ENCODE data around the gene PROS1.
A peak's percentile ranks its signal among the peaks of the same experiment; 100 is the strongest.
"Not testable (repeated sequence)": the region's sequence is repeated elsewhere in the genome, so short reads cannot be mapped to it uniquely, and the experiment has no call there.

Gene PROS1

DNA sequence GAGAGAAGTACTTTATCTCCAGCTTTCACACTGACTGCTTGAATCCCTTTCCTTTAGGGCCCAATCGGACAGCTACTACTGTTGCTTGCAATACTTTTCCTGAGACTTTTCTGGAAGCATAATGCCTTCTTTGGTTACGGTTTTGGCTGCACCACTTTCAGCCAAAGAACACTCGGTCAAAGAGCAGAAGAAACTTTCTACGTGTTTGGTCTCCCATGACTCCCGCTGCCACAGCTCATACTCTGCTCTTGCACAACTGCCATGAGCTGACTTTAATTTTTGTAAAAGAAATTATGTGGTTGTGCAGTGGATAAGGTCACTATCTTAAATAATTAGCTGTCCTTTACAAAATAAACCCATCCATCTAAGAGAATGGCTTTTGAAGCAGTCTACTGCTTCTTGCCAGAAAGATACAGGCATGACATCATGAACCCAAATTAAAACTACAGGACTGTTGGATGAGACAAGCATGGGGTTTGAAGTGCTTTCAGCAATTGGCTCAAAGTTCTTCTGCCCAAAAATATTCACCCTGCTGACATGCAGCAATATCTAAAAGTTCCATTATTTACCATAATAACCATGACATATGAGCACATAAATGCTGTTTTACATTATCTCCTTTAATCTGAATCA, 42.0 kb downstream of the PROS1 start:
- DNase-seq (ENCODE audit: insufficient read length, low spot score) (no peak), FAIRE-seq (no peak)
- TF ChIP-seq POLR2A (IDR thresholded peaks at IDR 0.05; ENCODE audit: low read depth, low read length) = no peak
- no peak for TF ChIP-seq PAX5 (IDR thresholded peaks at IDR 0.05; ENCODE audit: insufficient read depth, low read length, severe bottlenecking)
- no peak for TF ChIP-seq POU2F2 (IDR thresholded peaks at IDR 0.05; ENCODE audit: low read depth, low read length)
- no peak for TF ChIP-seq TAF1 (IDR thresholded peaks at IDR 0.05; ENCODE audit: low read depth, low read length)
- TF ChIP-seq POLR2AphosphoS5 (IDR thresholded peaks at IDR 0.05; ENCODE audit: low read depth, low read length) = no peak

DNA sequence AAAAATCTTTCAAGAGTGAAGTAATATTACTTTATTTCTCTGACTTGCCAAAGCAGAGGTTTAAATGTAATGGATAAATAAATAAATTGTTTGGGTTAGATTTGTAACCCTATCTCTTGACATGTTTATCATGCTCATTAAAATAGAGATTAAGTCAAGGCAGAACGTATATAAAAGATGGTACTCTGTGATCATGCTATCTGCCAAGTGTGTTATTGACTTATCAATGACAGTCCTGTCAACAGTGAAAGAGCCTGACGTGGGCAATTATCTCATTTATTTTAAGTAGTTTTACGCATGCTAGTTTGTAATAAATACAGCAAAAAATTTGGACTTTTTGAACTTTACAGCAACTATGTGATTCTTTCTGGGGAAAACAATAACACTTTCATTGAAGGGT, 43.7 kb downstream of the PROS1 start:
- TF ChIP-seq POLR2AphosphoS5 (IDR thresholded peaks at IDR 0.05; ENCODE audit: low read depth, low read length) (no peak), PAX5 (IDR thresholded peaks at IDR 0.05; ENCODE audit: insufficient read depth, low read length, severe bottlenecking) (no peak), POLR2A (IDR thresholded peaks at IDR 0.05; ENCODE audit: low read depth, low read length) (no peak), POU2F2 (IDR thresholded peaks at IDR 0.05; ENCODE audit: low read depth, low read length) (no peak), SPI1 (IDR thresholded peaks at IDR 0.05; ENCODE audit: low read depth, low read length) (no peak)
- FAIRE-seq (no peak), DNase-seq (ENCODE audit: insufficient read length, low spot score) (no peak)

DNA sequence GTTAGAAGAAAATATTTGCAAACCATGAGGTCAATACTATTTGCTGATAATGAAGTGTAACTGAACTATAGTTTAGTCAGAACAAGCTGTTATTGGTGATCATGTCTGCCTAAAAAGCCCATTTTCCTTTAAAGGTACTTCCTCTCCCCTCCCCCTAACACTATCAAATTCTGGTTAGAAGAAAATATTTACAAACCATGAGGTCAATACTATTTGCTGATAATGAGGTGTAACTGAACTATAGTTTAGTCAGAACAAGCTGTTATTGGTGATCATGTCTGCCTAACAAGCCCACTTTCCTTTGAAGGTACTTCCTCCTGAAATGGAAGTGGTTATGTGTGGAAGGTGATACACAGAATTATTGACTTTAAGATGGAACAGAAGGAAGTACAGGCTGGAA, 46.9 kb downstream of the PROS1 start:
- DNase-seq (ENCODE audit: insufficient read length, low spot score) (no peak), FAIRE-seq (peak; percentile 72)
- TF ChIP-seq POLR2A (IDR thresholded peaks at IDR 0.05; ENCODE audit: low read depth, low read length) (no peak), SPI1 (IDR thresholded peaks at IDR 0.05; ENCODE audit: low read depth, low read length) (no peak), TAF1 (IDR thresholded peaks at IDR 0.05; ENCODE audit: low read depth, low read length) (no peak), POLR2AphosphoS5 (IDR thresholded peaks at IDR 0.05; ENCODE audit: low read depth, low read length) (no peak), PAX5 (IDR thresholded peaks at IDR 0.05; ENCODE audit: insufficient read depth, low read length, severe bottlenecking) (no peak)

DNA sequence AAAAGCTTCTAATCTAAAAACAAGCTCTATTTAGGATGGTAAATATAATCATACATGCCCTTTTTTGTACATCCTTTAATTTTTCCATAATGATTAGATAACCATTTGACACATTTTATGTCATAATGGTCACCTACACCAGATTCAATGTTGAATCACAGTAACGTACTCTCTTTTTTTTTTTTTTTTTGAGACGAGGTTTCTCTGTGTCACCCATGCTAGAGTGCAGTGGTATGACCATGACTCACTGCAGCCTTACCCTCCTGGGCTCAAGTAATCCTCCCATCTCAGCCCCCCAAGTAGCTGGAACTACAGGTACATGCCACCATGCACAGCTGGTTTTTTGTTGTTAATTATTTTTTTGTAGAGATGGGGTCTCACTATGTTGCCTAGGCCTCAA, 49.2 kb downstream of the PROS1 start:
- FAIRE-seq (no peak), DNase-seq (ENCODE audit: insufficient read length, low spot score) (no peak)
- TF ChIP-seq SPI1 (IDR thresholded peaks at IDR 0.05; ENCODE audit: low read depth, low read length) = no peak
- TF ChIP-seq TAF1 (IDR thresholded peaks at IDR 0.05; ENCODE audit: low read depth, low read length) = no peak
- TF ChIP-seq POU2F2 (IDR thresholded peaks at IDR 0.05; ENCODE audit: low read depth, low read length) = no peak
- no peak for TF ChIP-seq POLR2AphosphoS5 (IDR thresholded peaks at IDR 0.05; ENCODE audit: low read depth, low read length)
- no peak for TF ChIP-seq POLR2A (IDR thresholded peaks at IDR 0.05; ENCODE audit: low read depth, low read length)
- no peak for TF ChIP-seq PAX5 (IDR thresholded peaks at IDR 0.05; ENCODE audit: insufficient read depth, low read length, severe bottlenecking)

DNA sequence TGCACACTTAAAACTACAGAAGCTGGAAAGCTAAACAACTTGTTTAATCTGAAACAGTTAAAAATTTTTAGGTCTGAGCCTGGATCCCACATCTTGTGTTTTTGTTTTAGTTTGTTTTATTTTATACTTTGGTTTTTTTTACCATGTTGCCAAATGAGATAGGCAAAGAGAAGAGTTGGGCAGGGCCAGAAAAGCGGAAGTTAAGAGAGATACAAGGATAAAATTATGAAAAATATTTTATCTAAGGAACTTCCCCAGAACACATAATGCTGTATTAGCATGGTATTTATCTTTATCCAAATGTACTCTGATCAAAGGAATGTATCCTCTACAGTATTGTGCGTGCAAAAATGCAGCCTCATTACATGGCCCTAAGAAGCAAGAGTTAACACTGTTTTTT, 50.7 kb downstream of the PROS1 start:
- FAIRE-seq (no peak), DNase-seq (ENCODE audit: insufficient read length, low spot score) (no peak)
- TF ChIP-seq POLR2AphosphoS5 (IDR thresholded peaks at IDR 0.05; ENCODE audit: low read depth, low read length) (no peak), PAX5 (IDR thresholded peaks at IDR 0.05; ENCODE audit: insufficient read depth, low read length, severe bottlenecking) (no peak)

DNA sequence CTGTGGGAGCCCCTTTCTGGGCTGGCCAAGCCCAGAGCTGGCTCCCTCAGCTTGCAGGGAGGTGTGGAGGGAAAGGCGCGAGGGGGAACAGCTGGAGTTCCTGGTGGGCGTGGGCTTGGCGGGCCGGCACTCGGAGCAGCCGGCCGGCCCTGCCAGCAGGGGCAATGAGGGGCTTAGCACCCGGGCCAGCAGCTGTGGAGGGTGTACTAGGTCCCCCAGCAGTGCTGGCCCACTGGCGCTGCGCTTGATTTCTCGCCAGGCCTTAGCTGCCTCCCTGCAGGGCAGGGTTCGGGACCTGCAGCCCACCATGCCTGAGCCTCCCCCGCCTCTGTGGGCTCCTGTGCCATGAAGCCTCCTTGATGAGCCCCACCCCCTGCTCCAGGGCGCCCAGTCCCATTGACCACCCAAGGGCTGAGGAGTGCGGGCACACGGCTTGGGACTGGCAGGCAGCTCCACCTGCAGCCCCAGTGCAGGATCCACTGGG, 56.1 kb downstream of the PROS1 start:
- FAIRE-seq; DNase-seq (ENCODE audit: insufficient read length, low spot score): not testable (repeated sequence)

DNA sequence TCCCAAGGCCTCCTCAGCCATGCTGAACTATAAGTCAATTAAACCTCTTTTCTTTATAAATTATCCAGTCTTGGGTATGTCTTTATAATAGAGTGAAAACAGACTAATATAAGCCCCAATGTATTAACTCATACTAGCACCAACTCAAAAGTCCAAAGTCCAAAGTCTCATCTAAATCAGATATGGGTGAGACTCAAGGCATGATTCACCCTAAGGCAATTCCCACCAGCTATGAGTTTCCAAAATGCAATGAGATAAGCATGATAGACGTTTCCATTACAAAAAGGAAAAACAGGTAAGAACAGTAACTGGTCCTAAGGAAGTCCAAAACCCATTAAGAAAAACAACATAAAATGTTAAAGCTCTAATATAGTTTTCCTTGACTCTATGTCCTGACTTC, 60.1 kb downstream of the PROS1 start:
- FAIRE-seq; DNase-seq (ENCODE audit: insufficient read length, low spot score): not testable (repeated sequence)

DNA sequence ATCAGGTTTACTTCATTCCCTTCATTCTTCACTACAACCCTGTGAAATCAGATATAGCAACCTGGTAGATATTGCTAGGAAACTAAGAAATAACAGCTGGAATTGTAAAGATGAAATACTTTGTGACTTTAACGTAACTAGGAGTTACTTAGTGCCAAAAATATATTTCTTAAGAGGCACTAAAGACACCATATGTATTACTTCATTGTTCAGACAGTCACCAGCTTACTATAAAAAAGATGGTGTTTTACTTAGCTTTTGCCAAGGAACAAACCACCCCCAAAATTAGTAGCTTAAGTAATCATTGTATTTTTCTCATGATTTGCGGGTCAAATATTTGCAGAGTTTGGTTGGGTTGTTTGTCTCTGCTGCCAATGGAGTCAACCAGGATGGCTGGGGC, 62.5 kb downstream of the PROS1 start:
- FAIRE-seq = no peak
- no peak for TF ChIP-seq POLR2AphosphoS5 (IDR thresholded peaks at IDR 0.05; ENCODE audit: low read depth, low read length)
- no peak for TF ChIP-seq POU2F2 (IDR thresholded peaks at IDR 0.05; ENCODE audit: low read depth, low read length)
- no peak for TF ChIP-seq TAF1 (IDR thresholded peaks at IDR 0.05; ENCODE audit: low read depth, low read length)
- no peak for TF ChIP-seq PAX5 (IDR thresholded peaks at IDR 0.05; ENCODE audit: insufficient read depth, low read length, severe bottlenecking)
- no peak for TF ChIP-seq SPI1 (IDR thresholded peaks at IDR 0.05; ENCODE audit: low read depth, low read length)
- TF ChIP-seq POLR2A (IDR thresholded peaks at IDR 0.05; ENCODE audit: low read depth, low read length) = no peak
- no peak for DNase-seq (ENCODE audit: insufficient read length, low spot score)

DNA sequence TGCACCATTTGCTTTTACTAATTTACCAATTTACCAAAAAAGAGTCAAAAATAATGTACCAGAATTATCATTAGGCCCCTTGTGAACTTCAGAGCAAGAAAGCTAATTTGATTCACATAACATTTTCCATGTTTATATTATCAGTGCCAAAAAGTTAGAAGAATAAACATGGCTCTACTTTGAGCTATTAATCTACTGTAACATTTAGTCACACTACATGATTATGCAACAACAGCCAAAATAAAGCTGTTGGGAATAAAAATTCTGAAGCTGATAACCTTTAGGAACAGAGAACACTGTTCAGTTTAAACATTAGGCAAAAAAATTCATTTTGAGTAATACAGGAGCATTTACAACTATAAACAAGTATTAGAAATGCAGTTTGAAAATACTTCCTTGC, 63.6 kb downstream of the PROS1 start:
- TF ChIP-seq POU2F2 (IDR thresholded peaks at IDR 0.05; ENCODE audit: low read depth, low read length) (no peak), SPI1 (IDR thresholded peaks at IDR 0.05; ENCODE audit: low read depth, low read length) (no peak), POLR2AphosphoS5 (IDR thresholded peaks at IDR 0.05; ENCODE audit: low read depth, low read length) (no peak)
- no peak for FAIRE-seq
- DNase-seq (ENCODE audit: insufficient read length, low spot score) = no peak

DNA sequence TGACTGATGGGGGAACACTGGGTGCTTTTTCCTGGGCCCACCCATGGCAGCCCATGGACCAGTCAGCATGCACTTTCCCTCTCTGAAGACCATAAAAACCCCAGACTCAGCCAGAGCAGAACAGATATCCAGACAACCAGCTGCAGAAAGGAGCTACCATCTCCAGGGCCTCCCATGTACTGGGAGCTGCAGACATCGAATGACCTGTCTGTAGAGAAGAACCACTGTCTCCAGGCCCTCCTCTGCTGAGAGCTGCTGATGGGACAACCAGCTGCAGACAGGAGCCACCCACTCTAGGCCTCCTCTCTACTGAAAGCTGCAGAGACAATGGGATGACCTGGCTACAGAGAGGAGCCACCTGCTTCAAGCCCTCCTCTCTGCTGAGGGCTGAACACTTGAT, 66.6 kb downstream of the PROS1 start:
- FAIRE-seq (no peak), DNase-seq (ENCODE audit: insufficient read length, low spot score) (no peak)
- TF ChIP-seq POU2F2 (IDR thresholded peaks at IDR 0.05; ENCODE audit: low read depth, low read length) = no peak
- no peak for TF ChIP-seq TAF1 (IDR thresholded peaks at IDR 0.05; ENCODE audit: low read depth, low read length)
- TF ChIP-seq PAX5 (IDR thresholded peaks at IDR 0.05; ENCODE audit: insufficient read depth, low read length, severe bottlenecking) = no peak
- no peak for TF ChIP-seq POLR2A (IDR thresholded peaks at IDR 0.05; ENCODE audit: low read depth, low read length)
- TF ChIP-seq SPI1 (IDR thresholded peaks at IDR 0.05; ENCODE audit: low read depth, low read length) = no peak
- no peak for TF ChIP-seq POLR2AphosphoS5 (IDR thresholded peaks at IDR 0.05; ENCODE audit: low read depth, low read length)

DNA sequence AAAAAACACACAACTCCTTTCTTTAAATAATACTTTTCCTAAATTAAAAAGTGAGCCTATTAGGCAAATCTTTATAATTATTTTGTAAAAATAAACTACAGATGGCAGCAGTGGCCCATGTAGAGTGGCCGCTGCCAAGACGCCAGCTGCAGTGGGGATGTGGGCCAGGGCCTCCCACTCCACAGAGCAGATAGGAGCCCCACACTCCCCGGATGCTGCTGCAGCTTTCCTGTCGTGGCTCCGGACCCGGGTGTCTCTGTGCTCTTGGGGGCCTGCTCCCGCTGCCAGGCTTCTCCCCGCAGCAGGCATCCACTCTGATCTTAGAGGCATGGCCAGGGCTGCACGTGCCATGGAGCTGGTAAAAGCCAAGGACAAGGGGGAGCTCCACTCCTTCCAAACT, 67.5 kb downstream of the PROS1 start:
- FAIRE-seq (no peak), DNase-seq (ENCODE audit: insufficient read length, low spot score) (no peak)
- TF ChIP-seq TAF1 (IDR thresholded peaks at IDR 0.05; ENCODE audit: low read depth, low read length) = no peak
- TF ChIP-seq SPI1 (IDR thresholded peaks at IDR 0.05; ENCODE audit: low read depth, low read length) = no peak
- no peak for TF ChIP-seq PAX5 (IDR thresholded peaks at IDR 0.05; ENCODE audit: insufficient read depth, low read length, severe bottlenecking)
- TF ChIP-seq POLR2A (IDR thresholded peaks at IDR 0.05; ENCODE audit: low read depth, low read length) = no peak
- no peak for TF ChIP-seq POU2F2 (IDR thresholded peaks at IDR 0.05; ENCODE audit: low read depth, low read length)
- TF ChIP-seq POLR2AphosphoS5 (IDR thresholded peaks at IDR 0.05; ENCODE audit: low read depth, low read length) = no peak

Measured in GM12891 (cell line).